C4-2B (cell line): ENCODE measurements around the gene ST8SIA1.

Source experiments
- H3K27ac ChIP-seq: fragments of 450-650 bp; 2 replicates; pipeline ENCODE4 v1.5.1; 2017
- ZFX ChIP-seq: fragments of 450-650 bp; IDR thresholded peaks from 2 replicates; pipeline ENCODE4 v1.6.1; 2017
- TF ChIP-seq, protein P1 (sequence below): fragments of 450-650 bp; conservative IDR thresholded peaks from 2 replicates; pipeline ENCODE4 v1.5.1; 2017; ENCODE audit warnings: mild to moderate bottlenecking

ST8SIA1 gene

DNA sequence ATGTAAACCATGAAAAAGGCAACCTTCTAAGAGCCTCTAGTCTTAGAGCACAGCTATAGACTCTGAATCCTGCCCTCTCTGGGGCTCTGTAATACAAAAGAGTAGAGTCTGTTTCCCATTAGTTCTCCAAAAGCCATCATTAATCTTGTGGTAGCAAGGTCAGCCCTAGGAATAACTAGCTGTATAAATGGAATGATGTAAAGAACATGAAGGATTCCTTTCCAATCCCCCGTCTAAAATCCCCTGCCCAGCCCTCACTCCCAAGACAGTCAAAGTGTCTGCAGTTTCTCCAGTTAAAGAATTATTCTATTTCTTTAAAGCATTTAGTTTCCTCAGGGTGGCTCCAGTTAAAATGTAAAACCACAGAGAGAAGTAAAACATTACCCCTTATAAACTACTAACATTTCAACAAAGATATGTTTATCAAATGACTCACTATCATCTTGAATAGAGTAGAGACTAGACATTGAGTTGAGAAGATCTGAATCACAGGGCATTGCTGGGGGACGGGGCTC is 104.2 kb downstream of the ST8SIA1 start:
- TF ChIP-seq, protein P1, sequence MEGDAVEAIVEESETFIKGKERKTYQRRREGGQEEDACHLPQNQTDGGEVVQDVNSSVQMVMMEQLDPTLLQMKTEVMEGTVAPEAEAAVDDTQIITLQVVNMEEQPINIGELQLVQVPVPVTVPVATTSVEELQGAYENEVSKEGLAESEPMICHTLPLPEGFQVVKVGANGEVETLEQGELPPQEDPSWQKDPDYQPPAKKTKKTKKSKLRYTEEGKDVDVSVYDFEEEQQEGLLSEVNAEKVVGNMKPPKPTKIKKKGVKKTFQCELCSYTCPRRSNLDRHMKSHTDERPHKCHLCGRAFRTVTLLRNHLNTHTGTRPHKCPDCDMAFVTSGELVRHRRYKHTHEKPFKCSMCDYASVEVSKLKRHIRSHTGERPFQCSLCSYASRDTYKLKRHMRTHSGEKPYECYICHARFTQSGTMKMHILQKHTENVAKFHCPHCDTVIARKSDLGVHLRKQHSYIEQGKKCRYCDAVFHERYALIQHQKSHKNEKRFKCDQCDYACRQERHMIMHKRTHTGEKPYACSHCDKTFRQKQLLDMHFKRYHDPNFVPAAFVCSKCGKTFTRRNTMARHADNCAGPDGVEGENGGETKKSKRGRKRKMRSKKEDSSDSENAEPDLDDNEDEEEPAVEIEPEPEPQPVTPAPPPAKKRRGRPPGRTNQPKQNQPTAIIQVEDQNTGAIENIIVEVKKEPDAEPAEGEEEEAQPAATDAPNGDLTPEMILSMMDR = no peak
- TF ChIP-seq ZFX = no peak
- H3K27ac ChIP-seq = no peak overlapping the region

DNA sequence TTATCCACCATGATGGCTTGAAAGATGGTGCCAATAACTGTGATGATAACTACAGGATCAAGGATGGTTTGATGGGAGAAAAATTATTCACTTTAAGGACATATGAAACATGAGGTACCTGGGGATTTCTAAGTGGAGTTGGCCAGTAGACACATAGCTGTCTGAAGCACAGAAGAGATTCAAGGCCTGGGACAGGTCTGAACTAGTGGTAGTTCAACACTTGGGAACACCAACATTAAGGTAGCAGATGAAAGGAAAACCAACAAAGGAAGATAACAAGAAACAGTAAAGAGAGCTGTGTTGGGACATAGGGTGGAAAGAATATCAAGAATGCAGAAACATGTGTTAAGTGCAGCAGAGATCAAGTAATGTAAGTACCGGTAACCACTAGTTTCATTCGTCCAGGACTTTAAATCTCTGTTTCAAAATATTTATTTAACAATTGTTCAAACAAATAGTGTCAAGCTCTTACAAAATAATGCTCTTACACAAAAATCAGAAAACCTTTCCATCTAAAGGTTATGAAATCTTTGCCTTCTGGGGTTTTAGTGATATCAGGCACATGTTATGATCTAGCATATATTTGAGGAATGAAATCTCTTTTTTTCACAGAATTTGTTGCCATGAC is 104.7 kb downstream of the ST8SIA1 start:
- TF ChIP-seq ZFX = no peak
- TF ChIP-seq, protein P1 = no peak
- no peak overlapping the region for H3K27ac ChIP-seq

GRCh38 chr12:22228022-22228875 is 106.3 kb downstream of the ST8SIA1 start:
- TF ChIP-seq, protein P1 = no peak
- TF ChIP-seq ZFX = no peak
- no peak overlapping the region for H3K27ac ChIP-seq

DNA sequence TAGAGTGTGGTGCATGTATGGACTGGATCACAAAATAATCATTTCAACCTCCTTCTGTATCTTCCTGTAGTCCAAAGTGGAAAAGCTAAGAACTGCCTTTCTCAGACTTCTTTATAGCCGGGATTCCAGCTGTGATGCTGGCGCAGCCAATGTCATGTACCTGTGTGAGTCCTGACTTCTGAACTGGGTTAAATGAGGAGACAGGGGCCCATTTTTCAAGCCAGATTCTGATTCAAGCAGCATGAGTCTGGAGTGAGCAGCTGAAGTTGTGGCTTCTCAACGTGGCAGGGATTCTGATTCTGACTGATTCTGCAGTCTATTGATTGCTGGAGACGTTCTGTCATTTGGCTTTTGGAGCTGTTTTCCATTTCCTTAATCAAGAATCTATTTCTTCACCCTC is 111.2 kb downstream of the ST8SIA1 start:
- no peak overlapping the region for H3K27ac ChIP-seq
- TF ChIP-seq, protein P1 = no peak

DNA sequence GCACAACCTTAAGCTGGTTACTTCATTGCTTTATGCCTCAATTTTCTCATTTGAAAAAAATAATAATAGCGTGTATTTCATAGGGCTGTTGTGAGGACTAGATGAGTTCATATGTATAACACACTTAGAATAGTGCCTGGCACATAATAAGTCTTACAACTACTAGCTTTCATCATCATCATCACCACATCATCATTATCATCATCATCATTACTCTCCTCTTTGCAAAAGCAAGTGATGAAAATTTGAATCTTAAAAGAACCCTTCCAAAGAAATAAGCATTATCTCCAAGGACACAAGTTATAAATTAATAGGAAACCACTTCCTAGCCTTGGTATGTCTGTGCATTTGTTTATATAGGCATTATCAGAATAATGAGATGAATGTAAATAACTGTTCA is 117.0 kb downstream of the ST8SIA1 start:
- no peak overlapping the region for H3K27ac ChIP-seq
- TF ChIP-seq ZFX = no peak
- TF ChIP-seq, protein P1 = no peak

- H3K27ac ChIP-seq = no peak overlapping the region
- TF ChIP-seq, protein P1 = no peak
- TF ChIP-seq ZFX = no peak
Observed at GRCh38 chr12:22215467-22216253, 118.8 kb downstream of the ST8SIA1 start.
